ENCODE results near the gene HIRIP3.

DNA sequence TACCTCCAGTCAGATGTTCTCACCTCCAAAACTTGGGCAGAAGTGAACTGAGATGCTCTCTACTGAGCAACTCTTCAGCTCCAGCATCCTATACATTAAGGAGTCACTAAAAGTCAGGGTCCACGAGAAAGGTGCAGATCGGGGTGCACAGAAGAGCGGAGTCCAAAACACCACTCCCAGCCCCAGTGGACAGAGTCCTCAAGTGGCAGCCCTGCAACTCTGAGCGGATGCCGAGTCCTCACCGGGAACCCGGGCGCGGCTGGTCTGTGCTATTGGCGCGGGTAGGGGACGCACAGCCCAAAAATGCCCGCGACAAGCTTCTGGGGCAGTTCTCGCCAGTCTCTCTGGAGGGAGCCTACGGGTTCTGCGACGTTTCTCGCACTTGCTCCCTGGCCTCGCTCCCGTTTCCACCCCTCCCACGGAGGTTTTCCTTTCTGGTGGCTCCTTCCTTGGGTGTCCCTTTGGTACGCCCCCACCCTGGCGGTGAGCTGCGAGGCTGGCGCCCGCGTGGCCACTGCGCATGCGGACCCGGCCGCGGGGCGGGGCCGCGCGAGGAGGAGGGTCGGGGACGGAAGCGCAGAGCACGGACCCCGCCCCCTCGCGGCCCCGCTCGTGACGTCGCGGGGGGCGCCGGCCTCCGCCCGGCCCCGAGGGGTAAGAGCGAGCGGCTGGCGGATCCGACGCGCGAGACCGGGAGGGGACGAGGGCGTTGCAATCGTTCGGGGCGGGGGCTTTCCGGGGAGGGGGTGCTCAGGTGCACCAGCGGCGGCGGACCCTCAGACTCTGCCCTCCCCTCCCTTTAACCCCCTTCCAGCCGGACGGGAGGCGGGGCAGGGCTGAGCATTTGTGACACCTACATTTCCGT lies 33.7 kb downstream of the HIRIP3 start, which contains the start of gene TMEM219:
- TF ChIP-seq POLR2AphosphoS5 (IDR thresholded peaks at IDR 0.05; ENCODE audit: low read depth, low read length): peak; percentile 79
- no peak for TF ChIP-seq CTCF (IDR thresholded peaks at IDR 0.05)
- no peak for TF ChIP-seq REST (IDR thresholded peaks at IDR 0.05; ENCODE audit: insufficient read depth in 1 of 2, low read depth in 2 of 2, low read length in 1 of 2)

Data from Panc1 (cell line).